Adrenal gland (tissue), 5 donors: ENCODE data around the gene FAM81B.

ENCODE experiments used
- CTCF ChIP-seq, 6 experiments: fragments of 450-650 bp in 4 of 6; fragments of 200-600 bp in 2 of 6; sonication (generic) in 1 of 6; IDR thresholded peaks; 1 replicate in 5 of 6; 2 replicates in 1 of 6; pipeline versions ENCODE4 v1.5.1 to v1.8.0; 2016 to 2021; ENCODE audit warnings: antibody characterized with exemption in 6 of 6, mild to moderate bottlenecking in 2 of 6, moderate library complexity in 1 of 6
- POLR2A ChIP-seq, 2 donors: fragments of 450-650 bp; IDR thresholded peaks; one replicate each; pipeline ENCODE4 v1.6.1; 2017; ENCODE audit warnings: antibody characterized with exemption in 2 of 2, mild to moderate bottlenecking in 2 of 2, moderate library complexity in 1 of 2
- donor health status: DM: no; HTN: no; CAD: no.

GRCh38 chr5:95486191-95486590 lies 95.0 kb downstream of the FAM81B start:
- no peak for TF ChIP-seq CTCF (IDR thresholded peaks at IDR 0.05)
- no peak for TF ChIP-seq POLR2A (IDR thresholded peaks at IDR 0.05)
